Mononuclear cell (primary cell): ENCODE measurements around the gene RNF14. TPM values are rescaled to one million over a fixed set of nuclear protein-coding genes. Genes with fewer than 3 reads are reported as not detected.

Experiments
- H3K27me3 ChIP-seq: 2 replicates; pipeline ENCODE4 v1.6.0; 2011; ENCODE audit warnings: low read length, control low read depth; ENCODE audit not compliant: insufficient read depth
- H3K4me1 ChIP-seq: 2 replicates; pipeline ENCODE4 v1.5.1; 2011; ENCODE audit warnings: mild to moderate bottlenecking, low read length, control low read depth; ENCODE audit not compliant: insufficient read depth
- H3K4me3 ChIP-seq: 2 replicates; pipeline ENCODE4 v1.5.1; 2011; ENCODE audit warnings: mild to moderate bottlenecking, low read length, moderate library complexity
- H3K9me3 ChIP-seq: 2 replicates; pipeline ENCODE4 v1.5.1; 2011; ENCODE audit warnings: low read depth, mild to moderate bottlenecking, control low read depth, low read length
- total RNA-seq: library from RNA; depleted of rRNA; stranded (reverse); fragments of >200 nt; gene quantifications from one replicate; pipeline ENCODE4 v1.2.3, GENCODE V29; 2012

Gene RNF14
- total RNA-seq, 1 donor: 13.0 TPM

DNA sequence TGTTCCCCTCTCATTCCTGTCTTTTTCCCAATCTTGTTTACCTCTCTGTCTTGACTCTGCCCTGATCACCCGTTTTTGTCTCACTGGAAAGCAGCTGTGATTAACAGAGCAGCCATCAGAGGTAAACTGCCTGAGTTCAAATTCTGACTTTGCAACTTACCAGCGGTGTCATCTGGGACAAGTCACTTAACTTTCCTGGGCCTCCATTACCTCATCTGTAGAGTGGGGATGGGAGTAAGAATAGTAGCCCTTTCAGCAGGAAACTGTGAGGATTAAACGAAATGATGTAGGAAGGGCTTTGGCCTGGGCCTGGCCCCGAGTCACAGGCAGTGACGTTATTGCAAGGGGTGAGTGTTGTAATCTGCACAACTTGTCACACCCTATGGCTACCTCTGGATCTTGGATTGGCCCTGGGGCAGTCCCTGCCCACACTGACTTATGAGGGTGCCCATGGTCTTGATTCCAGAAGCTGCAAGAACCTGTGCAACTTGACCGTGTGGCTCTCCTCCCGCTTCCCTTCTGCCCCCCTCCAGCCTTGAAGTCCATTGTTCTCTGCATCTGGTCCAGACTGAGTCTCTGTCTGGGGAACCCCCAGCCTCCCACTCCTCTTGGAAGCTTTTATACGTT is 10.2 kb upstream of the RNF14 start:
- peaks cover 54% of the 10 kb centered on the region for H3K4me1 ChIP-seq
- H3K4me3 ChIP-seq: no peak overlapping the region
- no peaks in the 10 kb centered on the region for H3K9me3 ChIP-seq
- no peaks in the 10 kb centered on the region for H3K27me3 ChIP-seq

- H3K4me3 ChIP-seq: no peak overlapping the region
- peaks cover 41% of the 10 kb centered on the region for H3K4me1 ChIP-seq
- H3K27me3 ChIP-seq: no peaks in the 10 kb centered on the region
- no peaks in the 10 kb centered on the region for H3K9me3 ChIP-seq
Measured at GRCh38 chr5:141960018-141960417, 8.9 kb upstream of the RNF14 start.

DNA sequence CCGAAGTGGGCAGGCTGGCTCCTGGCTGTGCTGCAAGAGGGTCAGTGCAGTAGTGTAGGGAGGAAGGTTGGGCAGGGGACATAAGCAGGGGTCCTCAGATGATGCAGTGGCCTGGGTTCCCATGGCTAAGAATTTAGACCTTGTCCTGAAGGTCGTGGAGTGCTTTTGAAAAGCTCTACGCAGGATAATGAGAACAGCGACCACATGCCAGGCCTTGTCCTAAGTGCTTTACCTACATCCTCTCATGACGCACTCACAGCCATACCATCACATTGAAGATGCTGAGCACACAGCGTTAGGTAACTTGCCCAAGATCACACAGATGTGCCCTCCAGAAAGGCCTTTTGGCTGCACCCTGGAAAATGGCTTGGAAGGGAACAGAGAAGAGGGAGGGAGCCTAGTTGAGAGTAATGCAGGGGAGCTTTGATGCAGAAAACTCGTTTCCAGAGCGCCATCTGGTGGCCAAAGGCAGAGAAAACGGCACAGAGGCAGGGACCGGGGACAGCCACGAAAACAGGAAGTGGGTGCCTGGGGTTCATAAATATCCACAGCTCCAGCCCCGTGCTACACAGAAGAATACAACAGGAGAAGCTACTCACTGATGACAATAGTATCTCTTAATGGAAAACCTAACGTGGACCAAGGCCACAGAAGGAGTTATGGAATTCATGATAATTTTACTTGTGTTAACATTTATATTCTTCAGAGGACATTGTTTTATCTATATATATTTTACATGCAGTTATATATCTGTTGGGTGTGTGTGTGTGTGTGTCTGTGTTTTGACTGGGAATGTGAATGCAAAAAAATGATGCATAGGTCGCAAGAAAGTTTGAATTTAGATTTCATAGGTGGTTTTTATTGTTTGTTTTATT is 8.2 kb upstream of the RNF14 start:
- Histone ChIP-seq H3K27me3 (no peaks in the 10 kb centered on the region), H3K9me3 (no peaks in the 10 kb centered on the region), H3K4me1 (peaks cover 41% of the 10 kb centered on the region), H3K4me3 (no peak overlapping the region)

DNA sequence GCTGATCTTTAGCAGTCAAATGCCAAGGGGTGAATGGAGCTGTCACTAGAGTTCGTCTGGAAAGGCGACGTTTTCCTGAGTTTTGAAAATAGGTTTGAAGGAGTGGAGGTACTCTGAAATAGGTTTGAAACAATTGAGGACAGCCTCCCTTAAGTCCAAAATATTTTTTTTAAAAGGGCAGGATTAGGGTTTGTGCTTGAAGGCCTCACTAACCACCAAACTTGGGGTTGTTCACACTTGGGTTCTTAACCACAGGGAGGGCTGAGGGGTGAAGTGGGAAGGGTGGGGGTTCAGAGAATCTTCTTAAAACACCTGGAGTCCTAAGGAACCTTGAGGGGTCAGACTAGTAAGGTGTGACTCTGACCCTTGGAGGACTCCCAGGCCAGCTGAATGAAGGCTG is 7.4 kb upstream of the RNF14 start:
- Histone ChIP-seq H3K4me1 (peaks cover 41% of the 10 kb centered on the region), H3K4me3 (no peak overlapping the region), H3K9me3 (no peaks in the 10 kb centered on the region), H3K27me3 (no peaks in the 10 kb centered on the region)

- Histone ChIP-seq H3K4me1 (peaks cover 34% of the 10 kb centered on the region), H3K9me3 (no peaks in the 10 kb centered on the region), H3K4me3 (no peak overlapping the region), H3K27me3 (no peaks in the 10 kb centered on the region)
Measured at GRCh38 chr5:141963701-141964100, 5.2 kb upstream of the RNF14 start.

- no peaks in the 10 kb centered on the region for H3K27me3 ChIP-seq
- peaks cover 34% of the 10 kb centered on the region for H3K4me1 ChIP-seq
- no peaks in the 10 kb centered on the region for H3K9me3 ChIP-seq
- H3K4me3 ChIP-seq: no peak overlapping the region
Measured at GRCh38 chr5:141965071-141965470, 3.8 kb upstream of the RNF14 start.

- H3K27me3 ChIP-seq: no peaks in the 10 kb centered on the region
- H3K4me1 ChIP-seq: peaks cover 28% of the 10 kb centered on the region
- H3K9me3 ChIP-seq: no peaks in the 10 kb centered on the region
- H3K4me3 ChIP-seq: no peak overlapping the region
Measured at GRCh38 chr5:141966275-141966962, 2.5 kb upstream of the RNF14 start.

DNA sequence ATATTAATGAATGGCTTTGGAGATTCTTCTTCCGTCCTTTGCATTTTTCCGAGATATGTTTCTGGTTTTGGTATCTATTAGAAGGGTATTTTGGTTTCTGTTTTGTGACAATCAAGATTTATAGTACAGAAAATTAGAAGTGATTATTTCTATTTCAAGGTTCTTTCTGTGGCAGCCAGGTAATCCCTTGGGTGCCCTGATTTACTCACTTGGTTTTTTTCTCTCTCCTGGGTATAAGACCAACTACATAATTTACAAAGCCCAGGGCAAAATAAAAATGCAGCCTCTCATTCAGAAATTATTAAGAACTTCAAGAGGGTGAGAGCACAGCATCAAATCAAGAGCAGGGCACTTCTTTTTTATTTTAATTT is 2.0 kb upstream of the RNF14 start:
- no peak overlapping the region for H3K4me3 ChIP-seq
- H3K9me3 ChIP-seq: no peaks in the 10 kb centered on the region
- H3K4me1 ChIP-seq: peaks cover 23% of the 10 kb centered on the region
- no peaks in the 10 kb centered on the region for H3K27me3 ChIP-seq

DNA sequence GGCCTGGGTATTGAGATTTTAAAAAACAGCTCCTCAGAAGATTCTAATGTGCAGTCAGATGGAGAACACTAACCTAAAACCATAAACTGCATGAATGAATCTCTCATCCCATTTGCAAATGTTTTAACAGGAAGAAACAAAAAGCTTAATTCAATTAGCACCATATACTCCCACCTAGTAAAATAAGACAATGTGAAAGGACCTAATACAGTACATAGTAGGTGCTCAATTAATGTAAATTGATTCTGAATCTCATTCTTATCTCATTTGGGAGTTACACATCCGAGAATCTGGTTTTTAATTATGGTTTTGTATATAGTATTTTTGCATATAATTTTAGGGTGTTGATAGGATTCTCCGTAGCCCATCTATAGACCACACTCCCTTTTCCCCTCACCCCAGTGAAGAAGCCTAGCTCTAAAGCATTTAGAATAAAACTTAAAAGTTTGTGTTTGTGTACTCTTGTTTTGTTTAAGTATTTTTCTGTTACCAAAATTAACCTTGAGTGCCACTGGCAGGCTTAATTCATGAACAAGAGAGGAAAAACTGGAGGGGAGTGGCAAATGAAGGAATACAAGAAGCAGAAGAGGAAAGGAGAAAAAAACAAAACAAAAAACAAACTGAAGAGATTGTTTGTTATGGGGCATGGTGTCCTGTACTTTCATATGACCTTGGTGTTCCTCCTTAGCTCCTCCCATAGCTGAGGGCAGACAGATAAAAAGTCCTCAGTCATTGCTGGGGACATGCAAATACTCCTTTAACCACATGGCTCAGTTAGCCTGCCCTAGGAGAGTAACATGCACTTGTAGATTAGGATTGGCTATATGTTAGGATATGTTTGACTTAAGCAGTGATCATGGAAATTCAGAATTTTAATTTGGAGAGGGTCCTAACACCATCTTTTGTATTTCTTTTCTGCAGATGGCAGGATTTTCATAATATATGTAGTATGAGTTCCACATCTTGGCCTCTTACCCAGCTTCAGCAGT is 1.2 kb downstream of the RNF14 start:
- Histone ChIP-seq H3K27me3 (no peaks in the 10 kb centered on the region), H3K4me3 (peak overlapping the region; percentile 80), H3K9me3 (no peaks in the 10 kb centered on the region), H3K4me1 (peaks cover 23% of the 10 kb centered on the region)

DNA sequence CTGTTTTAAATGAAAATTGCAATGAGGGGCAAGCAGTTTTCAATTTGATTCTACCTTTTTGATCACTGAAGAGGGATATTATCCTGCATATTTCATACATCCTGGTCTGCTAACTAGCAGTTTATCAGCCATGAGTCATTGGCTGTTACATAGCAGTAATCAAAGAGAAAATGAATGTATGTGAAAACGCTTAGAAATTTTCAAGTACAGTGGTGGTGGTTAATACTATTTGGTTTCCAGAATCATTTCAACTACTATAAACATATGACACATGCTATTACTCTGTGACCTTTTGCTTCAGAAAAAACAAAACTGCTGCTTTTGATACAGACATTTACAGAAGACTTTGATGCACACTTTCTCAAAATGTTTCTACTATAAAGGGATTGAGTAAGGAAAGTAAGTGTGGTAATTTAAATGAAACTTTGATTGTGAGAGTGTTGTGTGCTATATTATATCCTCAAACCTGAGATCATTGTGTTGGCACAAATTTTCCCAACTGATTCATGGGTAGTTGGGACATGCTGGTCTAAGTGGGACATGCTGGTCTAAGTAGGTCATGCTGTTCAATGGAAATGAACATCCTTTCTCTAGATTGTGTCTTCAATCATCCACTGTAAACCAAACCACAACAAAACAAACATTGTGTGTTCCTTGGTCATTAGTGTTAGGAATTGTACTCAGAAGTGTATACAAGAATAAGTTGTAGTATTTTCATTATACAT is 5.1 kb downstream of the RNF14 start:
- Histone ChIP-seq H3K4me3 (no peak overlapping the region), H3K27me3 (no peaks in the 10 kb centered on the region), H3K9me3 (no peaks in the 10 kb centered on the region), H3K4me1 (peaks cover 16% of the 10 kb centered on the region)

- H3K4me3 ChIP-seq: no peak overlapping the region
- H3K4me1 ChIP-seq: no peaks in the 10 kb centered on the region
- no peaks in the 10 kb centered on the region for H3K9me3 ChIP-seq
- no peaks in the 10 kb centered on the region for H3K27me3 ChIP-seq
Measured at GRCh38 chr5:141976176-141976575, 7.3 kb downstream of the RNF14 start.

GRCh38 chr5:141978389-141978788 is 9.5 kb downstream of the RNF14 start:
- Histone ChIP-seq H3K4me1 (no peaks in the 10 kb centered on the region), H3K9me3 (no peaks in the 10 kb centered on the region), H3K4me3 (no peak overlapping the region), H3K27me3 (no peaks in the 10 kb centered on the region)

GRCh38 chr5:141982626-141983025 is 13.7 kb downstream of the RNF14 start:
- no peaks in the 10 kb centered on the region for H3K27me3 ChIP-seq
- no peaks in the 10 kb centered on the region for H3K4me1 ChIP-seq
- no peaks in the 10 kb centered on the region for H3K9me3 ChIP-seq
- no peak overlapping the region for H3K4me3 ChIP-seq

DNA sequence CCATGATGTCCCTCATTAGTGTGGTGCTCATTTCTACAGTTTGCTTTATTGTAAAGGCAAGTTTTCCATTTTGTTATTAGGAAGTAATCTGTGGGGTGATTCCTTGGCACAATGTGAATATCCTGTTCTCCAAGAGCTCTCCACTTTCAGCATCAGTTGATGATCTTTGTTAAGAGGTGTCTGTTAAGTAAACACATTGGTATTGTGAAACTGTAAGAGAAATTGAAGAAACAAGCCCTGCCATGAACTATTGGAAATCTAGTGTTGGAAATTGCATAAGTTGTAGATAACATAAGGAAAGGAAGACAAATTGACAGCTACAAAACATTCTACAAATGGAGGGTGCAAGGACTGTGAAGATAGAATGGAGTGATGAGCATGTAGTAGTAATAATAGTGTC is 17.2 kb downstream of the RNF14 start:
- Histone ChIP-seq H3K27me3 (no peaks in the 10 kb centered on the region), H3K4me3 (no peak overlapping the region), H3K9me3 (no peaks in the 10 kb centered on the region), H3K4me1 (no peaks in the 10 kb centered on the region)
